Measurements from ENCODE around the gene RARA. TPM values are rescaled to one million over a fixed set of nuclear protein-coding genes. Genes with fewer than 3 reads are reported as not detected.

The RARA gene
- total RNA-seq = 74.0 to 80.8 TPM (median 79.6 TPM) in 3 replicates

- H3K4me1 Mint-ChIP-seq = peaks cover 56% of the 10 kb centered on the region
- no peak for TF ChIP-seq CTCF (IDR thresholded peaks at IDR 0.05; ENCODE audit: unreplicated experiment)
- peak in 1 of 2 experiments; percentile 64 for DNase-seq (ENCODE audit: low spot score in 2 of 2, unreplicated experiment in 2 of 2)
- no peak within 1 kb of the TSS for H3K4me3 Mint-ChIP-seq
- no peaks in the 10 kb centered on the region for H3K36me3 Mint-ChIP-seq
- H3K27me3 Mint-ChIP-seq (ENCODE audit: low read depth) = no peaks in the 10 kb centered on the region
- no peaks in the 10 kb centered on the region for H3K9me3 Mint-ChIP-seq
- H3K27ac Mint-ChIP-seq = no peak within 1 kb of the TSS
Observed at GRCh38 chr17:40309031-40309948, at the start of gene RARA. RARA (plus strand) TSS chr17:40309180; CDS start chr17:40331219, 22,039 bp downstream.

DNA sequence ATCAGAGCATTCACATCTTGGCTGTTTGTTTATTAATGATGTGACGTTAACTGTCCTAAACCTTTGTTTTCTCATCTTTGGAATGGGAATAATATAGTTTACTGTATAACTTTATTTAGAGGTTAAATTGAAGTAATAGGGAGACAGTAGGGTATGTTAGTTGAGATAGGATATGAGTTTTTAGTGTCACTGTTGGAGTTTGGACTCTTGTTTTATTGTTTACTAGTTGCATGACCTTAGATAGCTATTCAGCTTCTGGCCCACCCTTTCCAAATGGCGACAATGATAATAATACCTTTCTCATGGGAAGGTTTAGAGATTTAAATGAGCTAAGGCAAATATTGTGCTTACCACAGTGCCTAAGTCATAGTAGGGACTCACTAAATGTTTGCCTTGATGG is 49.5 kb upstream of the RARA start:
- no peak for TF ChIP-seq CTCF (IDR thresholded peaks at IDR 0.05; ENCODE audit: unreplicated experiment)
- no peak for DNase-seq (ENCODE audit: low spot score in 2 of 2, unreplicated experiment in 2 of 2)
- Mint-ChIP-seq H3K9me3 (no peaks in the 10 kb centered on the region), H3K27me3 (ENCODE audit: low read depth) (no peaks in the 10 kb centered on the region), H3K4me1 (no peaks in the 10 kb centered on the region), H3K36me3 (peaks cover 30% of the 10 kb centered on the region), H3K4me3 (no peak overlapping the region), H3K27ac (no peak overlapping the region)

- Mint-ChIP-seq H3K9me3 (no peaks in the 10 kb centered on the region), H3K4me3 (no peak overlapping the region), H3K27ac (no peak overlapping the region), H3K36me3 (peaks cover 34% of the 10 kb centered on the region), H3K27me3 (ENCODE audit: low read depth) (no peaks in the 10 kb centered on the region), H3K4me1 (no peaks in the 10 kb centered on the region)
- no peak for DNase-seq (ENCODE audit: low spot score in 2 of 2, unreplicated experiment in 2 of 2)
- TF ChIP-seq CTCF (IDR thresholded peaks at IDR 0.05; ENCODE audit: unreplicated experiment) = no peak
Observed at GRCh38 chr17:40260528-40260927, 48.5 kb upstream of the RARA start.

DNA sequence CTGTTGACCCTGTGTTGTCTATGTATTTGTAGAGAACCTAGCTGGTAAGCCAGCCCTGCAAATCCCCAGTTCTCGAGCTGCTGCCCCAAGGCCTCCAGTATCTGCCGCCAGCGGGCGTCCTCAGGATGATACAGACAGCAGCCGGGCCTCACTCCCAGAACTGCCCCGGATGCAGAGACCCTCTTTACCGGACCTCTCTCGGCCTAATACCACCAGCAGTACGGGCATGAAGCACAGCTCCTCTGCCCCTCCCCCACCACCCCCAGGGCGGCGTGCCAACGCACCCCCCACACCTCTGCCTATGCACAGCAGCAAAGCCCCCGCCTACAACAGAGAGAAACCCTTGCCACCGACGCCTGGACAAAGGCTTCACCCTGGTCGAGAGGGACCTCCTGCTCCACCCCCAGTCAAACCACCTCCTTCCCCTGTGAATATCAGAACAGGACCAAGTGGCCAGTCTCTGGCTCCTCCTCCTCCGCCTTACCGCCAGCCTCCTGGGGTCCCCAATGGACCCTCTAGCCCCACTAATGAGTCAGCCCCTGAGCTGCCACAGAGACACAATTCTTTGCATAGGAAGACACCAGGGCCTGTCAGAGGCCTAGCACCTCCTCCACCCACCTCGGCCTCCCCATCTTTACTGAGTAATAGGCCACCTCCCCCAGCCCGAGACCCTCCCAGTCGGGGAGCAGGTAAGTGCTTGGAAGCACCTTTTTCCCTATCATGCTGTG is 44.4 kb upstream of the RARA start:
- Mint-ChIP-seq H3K4me1 (no peaks in the 10 kb centered on the region), H3K27me3 (ENCODE audit: low read depth) (no peaks in the 10 kb centered on the region), H3K27ac (no peak overlapping the region), H3K9me3 (no peaks in the 10 kb centered on the region), H3K4me3 (no peak overlapping the region), H3K36me3 (peaks cover 23% of the 10 kb centered on the region)
- TF ChIP-seq CTCF (IDR thresholded peaks at IDR 0.05; ENCODE audit: unreplicated experiment) = no peak
- no peak for DNase-seq (ENCODE audit: low spot score in 2 of 2, unreplicated experiment in 2 of 2)

GRCh38 chr17:40265337-40265736 is 43.6 kb upstream of the RARA start:
- DNase-seq (ENCODE audit: low spot score in 2 of 2, unreplicated experiment in 2 of 2) = no peak
- peaks cover 21% of the 10 kb centered on the region for H3K36me3 Mint-ChIP-seq
- H3K4me3 Mint-ChIP-seq = no peak overlapping the region
- H3K9me3 Mint-ChIP-seq = no peaks in the 10 kb centered on the region
- no peaks in the 10 kb centered on the region for H3K4me1 Mint-ChIP-seq
- no peaks in the 10 kb centered on the region for H3K27me3 Mint-ChIP-seq (ENCODE audit: low read depth)
- TF ChIP-seq CTCF (IDR thresholded peaks at IDR 0.05; ENCODE audit: unreplicated experiment) = no peak
- no peak overlapping the region for H3K27ac Mint-ChIP-seq

Measured in mesothelial cell of epicardium (in vitro differentiated cells).